CD4-positive, alpha-beta T cell treated with Interleukin-1 beta for 1 hour (primary cell): ENCODE results near the gene MAGEA1.
A peak's percentile ranks its signal among the peaks of the same experiment; 100 is the strongest.
"Not testable (repeated sequence)": the region's sequence is repeated elsewhere in the genome, so short reads cannot be mapped to it uniquely, and the experiment has no call there.

Source experiments
- DNase-seq, 2 donors: peaks; one replicate each; pipeline ENCODE4 v3.0.0-alpha.2; 2020 to 2022

The MAGEA1 gene, protein sequence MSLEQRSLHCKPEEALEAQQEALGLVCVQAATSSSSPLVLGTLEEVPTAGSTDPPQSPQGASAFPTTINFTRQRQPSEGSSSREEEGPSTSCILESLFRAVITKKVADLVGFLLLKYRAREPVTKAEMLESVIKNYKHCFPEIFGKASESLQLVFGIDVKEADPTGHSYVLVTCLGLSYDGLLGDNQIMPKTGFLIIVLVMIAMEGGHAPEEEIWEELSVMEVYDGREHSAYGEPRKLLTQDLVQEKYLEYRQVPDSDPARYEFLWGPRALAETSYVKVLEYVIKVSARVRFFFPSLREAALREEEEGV

DNA sequence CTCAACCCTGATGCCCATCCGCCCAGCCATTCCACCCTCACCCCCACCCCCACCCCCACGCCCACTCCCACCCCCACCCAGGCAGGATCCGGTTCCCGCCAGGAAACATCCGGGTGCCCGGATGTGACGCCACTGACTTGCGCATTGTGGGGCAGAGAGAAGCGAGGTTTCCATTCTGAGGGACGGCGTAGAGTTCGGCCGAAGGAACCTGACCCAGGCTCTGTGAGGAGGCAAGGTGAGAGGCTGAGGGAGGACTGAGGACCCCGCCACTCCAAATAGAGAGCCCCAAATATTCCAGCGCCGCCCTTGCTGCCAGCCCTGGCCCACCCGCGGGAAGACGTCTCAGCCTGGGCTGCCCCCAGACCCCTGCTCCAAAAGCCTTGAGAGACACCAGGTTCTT lies at the start of gene MAGEA1:
MAGEA1 (plus strand) TSS at position 154 of the 400 bp plus-strand sequence. CDS start 3,106 bp downstream, outside the sequence.
- no peak for DNase-seq

DNA sequence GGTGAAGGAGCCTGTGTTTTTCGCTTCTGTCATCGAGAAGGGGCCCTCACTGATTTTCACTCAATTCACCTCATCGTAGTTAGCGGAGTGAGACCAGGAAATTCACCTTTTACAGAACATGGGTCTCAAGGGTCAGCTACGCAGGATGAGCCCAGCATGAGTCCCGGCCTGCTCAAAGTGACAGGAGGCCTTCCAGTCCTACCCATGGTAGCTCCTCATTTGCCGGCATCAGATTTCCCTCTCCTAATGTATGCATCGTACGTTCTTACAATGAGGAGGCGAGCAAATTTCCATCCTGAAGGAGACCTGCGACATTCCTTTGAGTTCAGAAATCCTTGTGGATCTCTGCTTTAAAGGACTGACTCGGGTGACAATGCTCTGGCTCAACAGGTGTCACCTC lies 46.2 kb upstream of the MAGEA1 start:
- not testable (repeated sequence) for DNase-seq

DNA sequence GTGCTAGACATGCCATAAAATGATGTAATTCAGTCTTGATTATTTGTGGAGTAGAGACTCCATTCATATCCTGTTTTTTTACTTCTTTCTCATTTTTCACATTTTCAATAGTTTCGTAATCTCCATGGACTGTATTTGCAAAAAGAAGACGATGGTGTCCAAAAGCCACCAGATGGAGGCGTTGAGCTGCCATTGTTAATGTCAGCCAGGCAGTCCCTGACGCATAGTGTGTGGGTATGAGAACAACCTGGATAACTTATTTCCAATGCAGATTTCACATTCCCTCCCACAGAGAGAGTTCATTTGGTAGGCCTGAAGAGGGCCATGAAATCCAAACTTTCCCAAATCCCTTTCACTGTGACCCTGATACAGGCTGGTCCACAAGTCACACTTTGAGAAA lies 40.0 kb upstream of the MAGEA1 start:
- DNase-seq = not testable (repeated sequence)

DNA sequence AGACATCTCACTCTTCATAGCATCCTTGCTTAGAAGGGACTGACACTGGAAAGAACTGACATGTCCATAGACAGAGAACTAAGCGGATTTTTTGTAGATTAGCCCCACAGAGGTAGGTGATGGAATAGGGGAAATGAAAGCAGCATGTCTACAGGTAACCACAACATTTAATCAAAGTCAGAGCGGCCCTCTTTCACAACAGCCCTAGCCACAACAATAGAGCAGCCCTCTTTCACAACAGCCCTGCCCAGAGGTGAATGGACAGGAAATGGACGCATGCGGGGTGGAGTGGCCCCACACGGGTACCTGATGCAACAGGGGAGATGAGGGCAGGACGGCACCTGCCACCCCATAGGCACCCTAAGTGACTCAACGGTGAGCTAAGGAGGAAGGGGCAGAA lies 32.8 kb upstream of the MAGEA1 start:
- DNase-seq = not testable (repeated sequence)

DNA sequence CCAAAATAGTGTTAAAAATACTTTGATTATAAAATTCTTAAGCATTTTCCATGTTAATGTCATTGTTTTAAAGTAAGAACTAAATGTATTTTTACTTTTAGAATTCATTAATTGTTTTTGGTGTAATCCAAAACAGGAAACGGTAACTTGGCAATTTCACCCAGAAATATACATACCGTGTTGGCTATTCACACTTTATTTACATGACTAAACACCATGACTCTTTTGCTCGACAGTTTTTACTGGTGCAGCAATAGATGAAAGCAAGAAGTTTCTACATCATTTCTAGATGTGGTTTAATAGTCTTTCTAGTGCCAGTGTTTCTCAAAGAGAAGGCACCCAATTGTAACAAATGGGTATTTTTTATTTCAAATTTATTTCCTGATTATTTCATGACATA lies 25.6 kb upstream of the MAGEA1 start:
- DNase-seq = no peak

DNA sequence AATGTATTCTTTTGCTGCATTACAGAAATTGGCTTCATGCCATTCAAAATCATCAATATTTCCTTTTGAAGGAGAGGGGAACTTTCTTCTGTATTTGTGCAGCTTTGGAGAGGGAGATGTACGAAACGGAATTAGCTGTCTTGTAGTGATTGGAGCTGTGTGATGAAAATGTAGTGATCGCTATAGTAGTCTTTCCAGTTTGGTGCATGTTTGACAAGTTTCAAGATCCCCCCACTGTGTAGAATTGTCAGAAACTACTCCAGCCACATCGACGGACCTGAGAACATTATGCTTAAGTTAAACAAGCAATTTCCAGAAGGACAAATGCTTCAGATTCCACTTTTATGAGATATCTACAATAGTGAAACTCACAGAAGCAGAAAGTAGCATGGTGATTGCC lies 21.6 kb upstream of the MAGEA1 start:
- DNase-seq = no peak

DNA sequence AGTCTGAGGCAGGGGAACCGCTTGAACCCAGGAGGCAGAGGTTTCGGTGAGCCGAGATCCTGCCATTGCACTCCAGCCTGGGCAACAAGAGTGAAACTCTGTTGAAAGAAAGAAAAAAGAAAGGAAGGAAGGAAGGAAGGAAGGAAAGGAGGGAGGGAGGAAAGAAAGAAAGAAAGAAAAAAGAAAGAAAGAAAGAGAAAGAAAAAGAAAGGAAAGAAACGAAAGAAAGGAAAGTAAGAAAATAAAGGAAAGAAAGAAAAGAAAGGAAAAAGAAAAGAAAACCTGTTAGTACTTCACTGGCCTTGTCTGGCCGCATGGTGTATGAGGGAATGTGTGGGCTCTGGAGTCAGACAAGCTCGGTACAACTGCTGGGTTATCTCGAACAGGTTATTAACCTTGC lies 20.8 kb upstream of the MAGEA1 start:
- DNase-seq = no peak

DNA sequence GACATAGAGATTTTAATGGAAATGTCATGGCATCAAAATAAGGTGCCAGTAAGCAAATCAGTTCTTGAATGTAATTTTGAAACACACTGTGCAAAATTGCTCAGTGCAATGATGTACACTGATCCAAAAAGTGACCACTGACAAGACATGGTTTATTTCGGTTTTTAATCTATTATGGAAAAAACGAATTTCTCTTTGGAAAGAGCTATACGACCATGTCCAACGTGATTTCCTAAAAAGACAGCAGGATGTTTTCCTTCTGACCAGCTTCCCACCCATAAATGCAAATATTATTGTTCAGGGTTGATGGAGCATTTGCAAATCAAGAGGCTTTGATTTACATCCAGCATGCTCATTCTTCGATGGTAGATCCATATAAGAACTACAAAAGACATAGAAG lies 17.1 kb upstream of the MAGEA1 start:
- DNase-seq = no peak

DNA sequence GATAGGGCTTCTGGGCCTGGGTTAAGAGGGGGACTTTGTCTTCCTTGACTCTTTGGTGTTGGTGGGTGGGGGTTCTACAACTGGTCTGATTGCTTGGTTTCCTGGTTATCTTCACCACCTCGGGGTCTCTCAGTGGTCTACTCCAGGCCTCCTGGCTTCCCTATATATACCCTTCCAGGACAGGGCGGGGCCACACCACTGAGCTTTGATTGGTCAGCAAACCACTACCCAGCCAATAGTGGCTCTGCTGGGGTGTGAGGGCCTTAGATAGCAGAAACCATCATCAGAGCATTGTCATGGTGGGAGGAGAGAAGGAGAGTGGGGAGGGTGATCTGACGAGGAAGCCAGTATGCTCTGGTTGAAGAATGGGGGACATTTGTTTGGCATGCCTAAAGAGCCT lies 14.4 kb upstream of the MAGEA1 start:
- no peak for DNase-seq

DNA sequence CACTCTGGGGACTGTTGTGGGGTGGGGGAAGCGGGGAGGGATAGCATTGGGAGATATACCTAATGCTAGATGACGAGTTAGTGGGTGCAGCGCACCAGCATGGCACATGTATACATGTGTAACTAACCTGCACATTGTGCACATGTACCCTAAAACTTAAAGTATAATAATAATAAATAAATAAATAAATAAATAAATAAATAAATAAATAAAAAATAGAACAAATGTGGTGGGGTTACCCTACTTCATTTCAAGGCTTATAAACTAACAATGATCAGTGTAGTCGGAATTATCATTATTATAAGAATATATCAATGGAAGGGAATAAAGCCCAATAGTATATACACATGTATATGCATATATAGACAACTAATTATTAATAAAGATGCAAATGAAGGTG lies 10.7 kb upstream of the MAGEA1 start:
- not testable (repeated sequence) for DNase-seq

DNA sequence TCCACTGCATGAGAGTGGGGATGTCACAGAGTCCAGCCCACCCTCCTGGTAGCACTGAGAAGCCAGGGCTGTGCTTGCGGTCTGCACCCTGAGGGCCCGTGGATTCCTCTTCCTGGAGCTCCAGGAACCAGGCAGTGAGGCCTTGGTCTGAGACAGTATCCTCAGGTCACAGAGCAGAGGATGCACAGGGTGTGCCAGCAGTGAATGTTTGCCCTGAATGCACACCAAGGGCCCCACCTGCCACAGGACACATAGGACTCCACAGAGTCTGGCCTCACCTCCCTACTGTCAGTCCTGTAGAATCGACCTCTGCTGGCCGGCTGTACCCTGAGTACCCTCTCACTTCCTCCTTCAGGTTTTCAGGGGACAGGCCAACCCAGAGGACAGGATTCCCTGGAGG lies 2.7 kb downstream of the MAGEA1 start:
- DNase-seq = no peak

DNA sequence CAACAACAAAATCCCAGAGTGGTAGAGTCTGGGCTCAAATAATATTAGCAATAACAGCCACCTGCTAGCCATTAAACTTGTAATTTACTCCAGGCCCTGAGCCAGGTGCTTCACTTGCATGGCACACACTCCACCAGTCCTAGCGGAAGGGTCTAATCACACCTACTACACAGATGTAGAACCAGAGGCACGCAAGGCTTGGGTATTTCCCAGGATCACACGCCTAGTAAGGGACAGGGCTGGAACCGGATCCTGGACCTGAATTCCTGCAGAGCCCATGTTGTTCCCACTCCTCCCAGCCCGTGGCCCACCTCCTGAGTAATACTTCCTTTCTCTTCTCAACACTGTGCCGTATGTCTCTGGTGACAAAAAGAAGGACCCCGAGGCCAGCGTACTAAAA lies 5.7 kb downstream of the MAGEA1 start:
- DNase-seq = no peak

DNA sequence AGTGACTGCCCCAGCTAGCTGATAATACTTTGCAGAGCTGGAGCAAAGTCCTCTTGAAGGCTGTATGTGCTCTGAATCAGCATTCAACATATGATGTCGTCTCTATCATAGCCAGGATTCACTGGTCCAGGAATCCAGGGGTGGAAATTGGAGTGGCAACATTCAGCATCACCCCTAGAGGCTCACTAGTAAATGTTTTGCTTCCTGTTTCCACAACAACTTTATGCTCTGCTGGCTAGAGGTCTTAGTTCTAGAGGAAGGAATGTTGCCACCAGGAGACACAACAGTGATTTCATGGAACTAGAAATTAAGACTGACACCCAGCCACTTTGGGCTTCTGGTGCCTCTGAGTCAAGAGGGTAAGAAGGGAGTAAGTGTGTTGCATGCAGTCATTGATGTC lies 11.3 kb downstream of the MAGEA1 start:
- no peak for DNase-seq

DNA sequence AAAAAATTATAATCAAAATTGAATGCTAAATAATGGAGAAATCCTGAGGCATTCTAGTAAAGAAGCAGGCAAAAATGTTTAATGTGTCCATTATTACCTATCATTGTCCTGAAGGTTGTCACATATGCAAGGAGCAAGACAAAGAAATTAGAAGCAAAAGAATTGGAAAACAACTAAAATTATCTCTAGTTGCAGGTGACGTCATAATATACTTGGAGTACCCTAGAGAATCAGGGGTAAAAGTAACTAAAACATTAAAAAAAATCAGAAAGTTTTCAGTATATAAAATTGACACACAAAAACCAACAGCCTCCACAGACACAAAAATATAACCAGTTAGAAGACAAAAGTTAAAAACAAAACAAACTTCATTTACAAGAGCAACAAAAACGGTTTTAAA lies 21.4 kb downstream of the MAGEA1 start:
- no peak for DNase-seq

DNA sequence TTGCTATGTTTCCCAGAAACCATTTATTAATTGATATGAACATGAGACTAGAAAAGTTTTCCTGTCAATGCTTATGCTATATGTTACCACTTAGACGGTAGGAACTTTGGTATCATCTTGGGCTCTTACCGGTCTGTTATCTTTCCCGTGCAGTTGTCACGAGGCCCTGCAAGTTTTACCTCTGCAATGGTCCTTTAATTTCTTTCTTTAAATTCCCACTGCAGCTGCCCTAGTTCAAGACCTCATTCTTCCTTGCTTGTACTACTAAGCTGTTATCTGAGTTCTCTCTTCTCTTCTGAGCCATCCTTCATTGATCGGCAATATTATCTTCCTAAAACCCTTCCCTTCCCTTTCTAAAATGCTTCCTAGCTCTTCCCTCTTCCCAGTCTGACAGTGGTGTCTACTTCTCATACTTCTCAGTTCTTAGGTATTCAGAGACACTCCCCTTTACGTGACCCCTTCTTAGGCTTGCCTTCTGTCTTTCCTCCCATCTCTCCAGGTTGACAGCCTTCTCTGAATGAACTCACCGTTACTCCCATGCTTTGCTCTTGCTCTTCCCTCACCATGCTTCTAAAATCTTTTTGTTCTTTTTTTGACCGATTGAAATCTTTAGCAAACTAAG lies 27.5 kb downstream of the MAGEA1 start:
- no peak for DNase-seq

DNA sequence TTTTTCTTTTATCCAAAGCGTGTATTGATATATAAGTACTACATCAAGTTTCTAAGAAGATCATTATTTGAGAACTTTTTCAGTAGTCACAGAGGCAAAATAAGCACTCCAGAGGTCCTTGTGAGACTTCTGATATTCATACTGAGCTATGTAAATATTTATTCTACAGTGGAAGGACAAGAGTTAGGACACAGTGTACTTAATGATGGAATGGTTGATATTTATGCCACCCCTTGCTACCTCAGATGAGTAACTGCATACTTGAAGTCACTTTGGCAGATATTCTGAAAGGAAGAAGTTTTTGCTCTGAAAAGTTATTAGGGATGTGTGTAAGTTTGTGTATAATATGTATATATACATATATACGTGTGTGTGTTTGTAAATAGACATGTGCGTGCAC lies 30.3 kb downstream of the MAGEA1 start:
- DNase-seq = no peak

DNA sequence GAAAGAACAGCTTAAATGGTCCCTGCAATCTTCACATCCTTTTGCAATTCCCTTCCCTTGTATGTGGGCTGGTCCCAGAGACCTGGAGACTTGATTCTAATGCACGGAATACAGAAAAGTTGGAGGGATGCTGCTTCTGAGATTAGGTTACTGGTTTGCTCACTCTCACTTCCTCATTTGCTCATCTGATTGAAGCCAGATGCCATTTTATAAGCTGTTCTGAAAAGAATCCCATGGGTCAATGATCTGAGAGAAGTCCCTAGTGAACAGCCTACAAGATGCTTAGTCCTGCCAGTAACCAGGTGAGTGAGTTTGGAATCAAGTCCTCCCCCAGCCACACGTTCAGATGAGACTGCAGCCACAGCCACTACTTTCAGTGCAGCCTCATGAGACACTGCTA lies 35.9 kb downstream of the MAGEA1 start:
- no peak for DNase-seq

DNA sequence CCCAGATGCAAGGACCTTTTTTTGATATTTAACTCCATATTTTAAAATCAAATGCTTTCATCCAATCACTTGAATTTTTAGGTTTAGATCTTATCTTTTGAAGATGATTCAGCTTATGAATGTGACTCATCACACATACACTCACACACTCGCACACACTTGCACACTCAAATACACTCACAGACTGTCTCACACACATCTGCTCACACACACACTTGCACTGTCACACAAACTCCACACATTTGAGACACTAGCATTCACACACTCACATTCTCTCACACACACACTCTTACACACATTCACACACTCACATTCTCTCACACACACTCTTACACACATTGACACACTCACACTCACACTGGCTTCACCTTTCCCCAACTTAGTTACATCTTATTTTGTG lies 37.8 kb downstream of the MAGEA1 start:
- no peak for DNase-seq

DNA sequence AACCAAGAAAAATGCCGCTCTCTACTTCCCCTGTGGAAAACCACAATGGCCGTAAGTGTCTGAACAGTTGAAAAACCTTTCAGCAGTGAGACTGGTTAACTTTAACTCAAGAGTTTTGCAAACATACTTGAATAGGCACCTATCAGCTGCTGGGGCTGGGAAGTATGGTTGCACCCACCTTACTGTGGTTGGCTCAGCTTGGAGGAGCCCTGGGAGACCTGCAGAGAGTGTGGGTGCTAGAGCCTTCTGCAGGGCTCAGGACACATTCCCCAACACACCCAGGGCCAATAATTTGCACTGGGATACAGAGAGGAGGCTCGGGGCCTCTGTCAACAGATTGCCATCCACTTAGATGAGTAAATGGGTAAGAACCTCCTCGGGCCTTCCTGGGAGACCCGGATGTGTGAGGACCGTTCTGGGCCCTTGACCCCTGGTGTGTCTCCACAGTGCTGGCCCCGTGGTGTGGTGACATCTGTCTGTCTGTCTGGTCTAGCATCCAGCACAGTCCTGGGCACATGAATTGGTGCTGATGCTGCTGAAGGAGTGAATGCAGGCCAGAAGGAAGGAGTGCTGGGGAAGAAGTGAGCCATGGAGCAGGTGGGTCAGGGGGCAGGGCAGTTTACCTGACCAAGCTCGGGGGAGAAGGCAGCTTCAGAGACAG lies 46.5 kb downstream of the MAGEA1 start:
- no peak for DNase-seq

DNA sequence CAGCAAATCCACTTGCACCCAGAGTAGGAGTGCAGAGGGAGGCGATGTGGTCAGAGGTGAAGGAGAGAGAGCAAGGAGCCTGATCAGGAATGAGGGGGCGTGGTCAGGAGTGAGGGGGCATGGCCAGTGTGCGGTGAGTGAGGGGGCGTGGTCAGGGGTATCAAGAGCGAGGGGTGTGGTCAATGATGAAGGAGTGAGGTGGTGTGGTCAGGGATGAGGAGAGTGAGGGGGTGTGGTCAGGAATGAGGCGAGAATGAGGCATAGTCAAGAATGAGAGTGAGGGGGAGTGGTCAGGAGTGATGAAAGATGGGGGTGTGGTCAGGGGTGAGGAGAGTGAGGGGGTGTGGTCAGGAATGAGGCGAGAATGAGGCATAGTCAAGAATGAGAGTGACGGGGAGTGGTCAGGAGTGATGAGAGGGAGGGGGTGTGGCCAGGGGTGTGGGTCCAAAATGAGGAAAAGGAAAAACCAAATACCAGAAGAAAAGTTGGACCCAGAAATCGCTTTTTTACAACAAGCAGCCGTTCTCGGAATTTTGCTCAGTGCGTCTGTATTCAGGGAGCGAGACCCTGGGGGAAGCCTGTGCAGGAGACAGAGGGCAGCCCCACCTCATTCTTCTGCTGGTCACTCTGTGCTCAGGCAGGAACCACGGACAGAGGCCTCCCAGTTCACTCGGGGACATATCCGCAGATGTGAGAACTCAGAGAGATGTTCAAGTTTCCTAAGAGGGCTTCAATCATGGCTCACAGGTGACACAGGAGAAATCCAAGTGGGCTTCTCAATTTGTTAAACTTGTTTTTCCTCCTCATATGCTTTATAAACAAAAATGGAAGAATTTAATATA lies 47.5 kb downstream of the MAGEA1 start:
- peak in 1 of 2 donors; percentile 35 for DNase-seq
